Astrocyte (in vitro differentiated cells and primary cell): Measurements from ENCODE around the gene CNTROB.

ENCODE experiments used
- CTCF ChIP-seq: IDR thresholded peaks from 2 replicates; pipeline ENCODE4 v1.5.1; 2011; ENCODE audit warnings: low read depth, mild to moderate bottlenecking, inconsistent platforms, low read length, moderate library complexity; ENCODE audit not compliant: insufficient read depth
- EZH2 ChIP-seq: IDR thresholded peaks from 2 replicates; pipeline ENCODE4 v1.6.1; 2012; ENCODE audit warnings: mild to moderate bottlenecking, low read length, inconsistent platforms; ENCODE audit not compliant: insufficient read depth

GRCh38 chr17:7922269-7922844, 9.6 kb upstream of the CNTROB start:
- TF ChIP-seq CTCF, result no peak
- no peak for TF ChIP-seq EZH2
